ENCODE data around the gene IRX1. TPM values are rescaled to one million over a fixed set of nuclear protein-coding genes. Genes with fewer than 3 reads are reported as not detected.

IRX1 gene
- total and polyA plus RNA-seq, 2 of the 13 experiments (the other 11 are each of a cell fraction or from before 2014, with no cell fraction given): not detected

DNA sequence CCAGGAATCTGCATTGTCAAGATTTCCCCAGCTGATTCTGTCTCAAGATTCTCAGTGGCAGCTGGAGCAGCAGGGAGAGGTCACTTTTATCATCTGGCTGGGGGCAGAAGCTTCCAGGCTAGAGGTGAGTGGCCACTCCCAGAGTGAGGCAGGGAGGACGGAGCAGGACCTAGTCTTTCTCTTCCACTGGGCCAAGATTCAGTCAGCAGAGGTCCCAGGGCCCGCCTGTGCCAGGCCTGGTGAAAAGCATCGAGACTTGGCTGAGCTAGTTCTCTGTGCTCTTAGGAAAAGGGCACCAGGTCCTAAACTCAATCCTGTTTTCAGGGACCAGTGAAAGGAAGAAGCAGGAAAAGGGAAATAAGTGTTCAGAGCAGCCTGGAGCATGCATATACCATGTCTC is 46.6 kb downstream of the IRX1 start:
- no peak for ATAC-seq
- no peak for TF ChIP-seq THAP11 (CRISPR knock-in tag; IDR thresholded peaks at IDR 0.05)
- TF ChIP-seq ZNF33A (CRISPR knock-in tag; IDR thresholded peaks at IDR 0.05; ENCODE audit: borderline replicate concordance): no peak
- TF ChIP-seq ZMYM4 (CRISPR knock-in tag; IDR thresholded peaks at IDR 0.05): no peak
- TF ChIP-seq SALL1 (CRISPR knock-in tag; IDR thresholded peaks at IDR 0.05): no peak
- no TSS peak for BruUV-seq (replicated peaks)
- H2AFZ ChIP-seq (ENCODE audit: low read length): no peak overlapping the region
- H3K9me3 ChIP-seq (ENCODE audit: low read length): no peaks in the 10 kb centered on the region; the same call in 1 of the 2 replicates
- H3K4me1 ChIP-seq (ENCODE audit: insufficient read depth, low read length): no peaks in the 10 kb centered on the region
- DNase-seq (ENCODE audit: low spot score): no peak
- FAIRE-seq: no peak
- H3K27me3 ChIP-seq (ENCODE audit: control insufficient read depth in 1 of 2, insufficient read depth in 2 of 2, low read length in 2 of 2): no peaks in the 10 kb centered on the region
- POLR2A ChIA-PET: no interaction called here
- WGBS (ENCODE audit: low lambda C conversion rate): 0% methylated on average over 1 of the region's 3 CpGs
- no peak overlapping the region for H3K4me2 ChIP-seq (ENCODE audit: low read depth, low read length)
- no peak overlapping the region for H3K9ac ChIP-seq (ENCODE audit: insufficient read depth, low read depth, low read length)
- no peaks in the 10 kb centered on the region for H4K20me1 ChIP-seq (ENCODE audit: insufficient read depth, low read length)
- in situ Hi-C loops (cut with HindIII; ENCODE audit: extremely low pct_ligation_motif_present, low pct_unique_long_range_greater_than_20kb) (no loop called here), intact Hi-C loops (cut with micrococcal nuclease; ENCODE audit: unreplicated experiment) (no loop called here)
- no peaks in the 10 kb centered on the region for H3K79me2 ChIP-seq (ENCODE audit: insufficient read depth, low read length)
- no peak overlapping the region for H3K4me3 ChIP-seq (replicated peaks in 1 of 3; ENCODE audit: insufficient read depth in 1 of 3, low read depth in 2 of 3, low read length in 3 of 3)
- H3K36me3 ChIP-seq (replicated peaks in 1 of 2; ENCODE audit: control insufficient read depth in 1 of 2, insufficient read depth in 2 of 2, low read length in 2 of 2): no peaks in the 10 kb centered on the region
- CTCF ChIA-PET (ENCODE audit: low intra/inter-chr PET ratio, low total read pairs): no interaction called here
- H3K27ac ChIP-seq (ENCODE audit: extremely low read length, insufficient read depth, low read length): no peak overlapping the region

- H2AFZ ChIP-seq (ENCODE audit: low read length): no peak overlapping the region
- FAIRE-seq: no peak
- DNase-seq (ENCODE audit: low spot score): no peak
- H3K4me3 ChIP-seq (replicated peaks in 1 of 3; ENCODE audit: insufficient read depth in 1 of 3, low read depth in 2 of 3, low read length in 3 of 3): no peak overlapping the region
- no peak overlapping the region for H3K27ac ChIP-seq (ENCODE audit: extremely low read length, insufficient read depth, low read length)
- POLR2A ChIA-PET: no interaction called here
- H3K9ac ChIP-seq (ENCODE audit: insufficient read depth, low read depth, low read length): no peak overlapping the region
- H3K4me2 ChIP-seq (ENCODE audit: low read depth, low read length): no peak overlapping the region
- CTCF ChIA-PET (ENCODE audit: low intra/inter-chr PET ratio, low total read pairs): no interaction called here
- H3K4me1 ChIP-seq (ENCODE audit: insufficient read depth, low read length): no peaks in the 10 kb centered on the region
- TF ChIP-seq PRDM10 (CRISPR knock-in tag; IDR thresholded peaks at IDR 0.05; ENCODE audit: low read depth): no peak
- TF ChIP-seq ZNF335 (CRISPR knock-in tag; IDR thresholded peaks at IDR 0.05): no peak
- TF ChIP-seq CENPT (CRISPR knock-in tag; IDR thresholded peaks at IDR 0.05; ENCODE audit: low read depth): no peak
- intact Hi-C loops (cut with micrococcal nuclease; ENCODE audit: unreplicated experiment): no loop called here
- no peaks in the 10 kb centered on the region for H3K27me3 ChIP-seq (ENCODE audit: control insufficient read depth in 1 of 2, insufficient read depth in 2 of 2, low read length in 2 of 2)
- peaks cover 7% of the 10 kb centered on the region; the same call in 1 of the 2 replicates for H3K9me3 ChIP-seq (ENCODE audit: low read length)
- no peaks in the 10 kb centered on the region for H3K79me2 ChIP-seq (ENCODE audit: insufficient read depth, low read length)
- in situ Hi-C loops (cut with HindIII; ENCODE audit: extremely low pct_ligation_motif_present, low pct_unique_long_range_greater_than_20kb): no loop called here
- no peak for ATAC-seq
- no peaks in the 10 kb centered on the region for H4K20me1 ChIP-seq (ENCODE audit: insufficient read depth, low read length)
- no peaks in the 10 kb centered on the region for H3K36me3 ChIP-seq (replicated peaks in 1 of 2; ENCODE audit: control insufficient read depth in 1 of 2, insufficient read depth in 2 of 2, low read length in 2 of 2)
- WGBS (ENCODE audit: low lambda C conversion rate): 0% methylated on average over 2 of the region's 2 CpGs
- BruUV-seq (replicated peaks): no TSS peak
Observed at GRCh38 chr5:3650320-3650719, 54.7 kb downstream of the IRX1 start.

Data from HepG2 (cell line).